Pulmonary artery endothelial cell (primary cell): ENCODE results near the gene ATXN7L1. TPM values are rescaled to one million over a fixed set of nuclear protein-coding genes. Genes with fewer than 3 reads are reported as not detected.

Experiments used
- DNase-seq: peaks from one replicate; pipeline ENCODE4 v3.0.0-alpha.2; 2011; ENCODE audit warnings: low read depth, low spot score
- total RNA-seq: library from RNA; depleted of rRNA; stranded (reverse); fragments of >200 nt; gene quantifications from 2 replicates; pipeline ENCODE4 v1.2.3, GENCODE V29; 2014

ATXN7L1 gene, protein sequence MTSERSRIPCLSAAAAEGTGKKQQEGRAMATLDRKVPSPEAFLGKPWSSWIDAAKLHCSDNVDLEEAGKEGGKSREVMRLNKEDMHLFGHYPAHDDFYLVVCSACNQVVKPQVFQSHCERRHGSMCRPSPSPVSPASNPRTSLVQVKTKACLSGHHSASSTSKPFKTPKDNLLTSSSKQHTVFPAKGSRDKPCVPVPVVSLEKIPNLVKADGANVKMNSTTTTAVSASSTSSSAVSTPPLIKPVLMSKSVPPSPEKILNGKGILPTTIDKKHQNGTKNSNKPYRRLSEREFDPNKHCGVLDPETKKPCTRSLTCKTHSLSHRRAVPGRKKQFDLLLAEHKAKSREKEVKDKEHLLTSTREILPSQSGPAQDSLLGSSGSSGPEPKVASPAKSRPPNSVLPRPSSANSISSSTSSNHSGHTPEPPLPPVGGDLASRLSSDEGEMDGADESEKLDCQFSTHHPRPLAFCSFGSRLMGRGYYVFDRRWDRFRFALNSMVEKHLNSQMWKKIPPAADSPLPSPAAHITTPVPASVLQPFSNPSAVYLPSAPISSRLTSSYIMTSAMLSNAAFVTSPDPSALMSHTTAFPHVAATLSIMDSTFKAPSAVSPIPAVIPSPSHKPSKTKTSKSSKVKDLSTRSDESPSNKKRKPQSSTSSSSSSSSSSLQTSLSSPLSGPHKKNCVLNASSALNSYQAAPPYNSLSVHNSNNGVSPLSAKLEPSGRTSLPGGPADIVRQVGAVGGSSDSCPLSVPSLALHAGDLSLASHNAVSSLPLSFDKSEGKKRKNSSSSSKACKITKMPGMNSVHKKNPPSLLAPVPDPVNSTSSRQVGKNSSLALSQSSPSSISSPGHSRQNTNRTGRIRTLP
- total RNA-seq: 2.8 and 5.2 TPM in 2 replicates

- DNase-seq: peak; percentile 93
Measured at GRCh38 chr7:105876091-105876963, at the start of gene ATXN7L1. Gene ATXN7L1, minus strand, starts transcription at chr7:105876599. Its CDS starts 41 bp downstream, at chr7:105876558.

- no peak for DNase-seq
Measured at GRCh38 chr7:105926131-105926530, 49.7 kb upstream of the ATXN7L1 start.

GRCh38 chr7:105924945-105925344 lies 48.5 kb upstream of the ATXN7L1 start:
- no peak for DNase-seq

DNA sequence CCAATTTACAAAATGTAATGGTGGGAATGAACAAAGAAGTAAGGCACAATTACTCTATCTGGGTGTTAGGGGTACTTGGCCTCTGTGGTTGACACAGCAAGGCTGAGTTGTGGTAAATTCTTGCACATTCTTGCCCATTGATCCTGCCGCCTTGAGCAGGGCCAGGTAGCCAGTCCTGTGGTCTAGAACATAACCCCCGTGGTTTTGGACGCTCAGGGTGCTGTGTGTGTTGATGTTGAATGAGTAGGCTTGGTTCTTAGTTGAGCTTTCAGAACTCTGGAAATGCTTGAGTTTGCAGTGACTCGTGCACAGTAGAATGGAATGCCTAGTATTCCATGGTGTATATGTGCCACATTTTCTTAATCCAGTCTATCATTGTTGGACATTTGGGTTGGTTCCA lies 44.4 kb upstream of the ATXN7L1 start:
- no peak for DNase-seq

DNA sequence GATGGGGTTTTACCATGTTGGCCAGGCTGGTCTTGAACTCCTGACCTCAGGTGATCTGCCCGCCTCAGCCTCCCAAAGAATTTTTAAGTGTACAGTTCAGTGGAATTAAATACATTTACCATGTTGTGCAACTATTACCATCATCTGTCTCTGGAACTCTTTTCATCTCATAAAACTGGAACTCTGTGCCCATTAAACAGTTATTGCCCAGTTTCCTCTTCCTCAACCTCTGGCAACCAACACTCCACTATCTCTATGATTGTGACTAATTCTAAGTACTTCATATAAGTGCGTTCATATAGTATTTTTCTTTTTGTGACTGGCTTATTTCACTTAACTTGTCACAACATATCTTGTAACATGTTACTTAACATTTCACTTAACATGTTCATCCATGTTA lies 41.3 kb upstream of the ATXN7L1 start:
- DNase-seq: no peak

GRCh38 chr7:105916603-105917002 lies 40.2 kb upstream of the ATXN7L1 start:
- DNase-seq: no peak

GRCh38 chr7:105913947-105914346 lies 37.5 kb upstream of the ATXN7L1 start:
- DNase-seq: no peak

GRCh38 chr7:105911961-105912575 lies 35.7 kb upstream of the ATXN7L1 start:
- no peak for DNase-seq

GRCh38 chr7:105910172-105910571 lies 33.8 kb upstream of the ATXN7L1 start:
- DNase-seq: no peak

DNA sequence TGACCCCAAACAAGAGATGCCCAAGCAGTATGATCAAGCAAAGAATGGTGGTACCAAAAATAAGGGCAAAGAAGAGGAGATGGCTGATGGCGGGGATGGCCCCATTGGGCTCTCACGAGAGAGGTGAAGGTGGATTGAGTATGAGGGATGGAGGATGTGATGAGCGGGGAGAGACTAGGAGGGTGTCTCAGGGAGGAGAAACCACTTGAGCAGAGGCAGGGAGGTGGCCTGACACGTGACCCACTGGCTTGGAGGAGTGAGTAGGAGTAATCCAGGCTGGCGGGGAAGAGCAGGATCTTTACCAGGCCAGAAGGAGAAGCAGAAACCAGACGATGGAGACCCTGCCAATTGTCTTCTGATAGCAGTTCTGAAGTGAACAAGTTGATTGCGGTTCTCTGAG lies 33.3 kb upstream of the ATXN7L1 start:
- DNase-seq: no peak

DNA sequence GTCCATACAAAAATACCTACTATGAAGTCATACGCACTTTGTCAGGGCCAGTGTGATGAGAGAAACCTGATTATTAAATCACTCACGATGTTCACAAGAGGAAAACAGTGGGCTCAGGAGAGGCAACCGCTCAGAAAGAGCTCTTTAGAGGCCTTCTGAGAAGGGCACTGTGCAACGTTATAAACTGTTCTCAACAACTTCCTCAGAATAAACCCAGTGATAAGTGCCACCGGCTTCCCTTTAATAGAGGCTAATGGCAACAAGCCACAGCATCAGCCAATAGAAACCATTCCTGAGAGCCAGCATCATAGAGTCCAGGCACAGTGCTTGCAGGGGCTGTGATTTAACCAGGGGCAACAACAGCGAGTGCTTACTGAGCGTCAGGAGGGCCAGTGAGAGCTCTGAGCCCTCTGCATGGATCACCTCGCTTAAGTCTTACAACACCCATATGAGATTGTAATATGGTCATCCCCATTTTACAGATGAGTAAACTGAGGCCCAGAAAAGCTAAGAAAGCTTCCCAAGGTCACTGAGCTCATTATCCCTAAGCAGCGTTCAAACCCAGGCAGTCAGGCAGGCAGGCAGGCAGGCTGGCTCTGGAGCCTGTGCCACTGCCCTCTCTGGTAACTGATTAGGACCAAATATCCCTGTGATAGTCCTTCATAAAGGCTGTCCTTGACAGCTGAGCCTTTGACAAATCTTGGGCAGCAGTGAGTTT lies 30.9 kb upstream of the ATXN7L1 start:
- DNase-seq: no peak

GRCh38 chr7:105906695-105907094 lies 30.3 kb upstream of the ATXN7L1 start:
- DNase-seq: no peak

DNA sequence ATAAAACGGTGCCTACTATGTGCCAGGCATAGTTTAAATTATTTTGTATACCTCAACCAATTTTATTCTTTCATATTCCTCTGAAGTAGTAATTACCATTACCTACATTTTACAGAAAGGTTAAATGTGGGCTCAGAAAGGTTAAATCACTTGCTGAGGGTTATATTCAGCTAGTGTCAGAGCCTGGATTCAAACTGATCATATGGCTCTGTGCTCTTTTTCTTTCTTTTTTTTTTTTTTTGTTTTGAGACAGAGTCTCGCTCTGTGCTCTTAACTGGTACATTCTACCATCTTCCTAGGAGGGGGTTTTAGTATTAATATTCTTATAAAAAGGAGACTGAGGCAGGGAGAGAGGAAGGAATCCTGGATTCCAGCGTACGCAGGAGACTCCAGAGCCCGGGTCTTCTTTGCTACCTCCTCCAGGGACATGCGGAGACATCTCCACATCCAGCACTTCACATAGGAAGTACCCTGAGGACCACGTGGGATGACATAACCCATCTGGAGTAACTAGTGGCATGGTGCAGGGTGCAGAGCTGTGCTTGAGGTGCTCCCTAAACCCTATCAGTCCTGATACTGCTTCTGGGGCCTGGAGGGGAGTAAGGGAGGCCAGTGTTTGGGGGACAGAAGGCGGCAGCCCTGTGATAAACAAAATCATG lies 29.6 kb upstream of the ATXN7L1 start:
- DNase-seq: no peak

DNA sequence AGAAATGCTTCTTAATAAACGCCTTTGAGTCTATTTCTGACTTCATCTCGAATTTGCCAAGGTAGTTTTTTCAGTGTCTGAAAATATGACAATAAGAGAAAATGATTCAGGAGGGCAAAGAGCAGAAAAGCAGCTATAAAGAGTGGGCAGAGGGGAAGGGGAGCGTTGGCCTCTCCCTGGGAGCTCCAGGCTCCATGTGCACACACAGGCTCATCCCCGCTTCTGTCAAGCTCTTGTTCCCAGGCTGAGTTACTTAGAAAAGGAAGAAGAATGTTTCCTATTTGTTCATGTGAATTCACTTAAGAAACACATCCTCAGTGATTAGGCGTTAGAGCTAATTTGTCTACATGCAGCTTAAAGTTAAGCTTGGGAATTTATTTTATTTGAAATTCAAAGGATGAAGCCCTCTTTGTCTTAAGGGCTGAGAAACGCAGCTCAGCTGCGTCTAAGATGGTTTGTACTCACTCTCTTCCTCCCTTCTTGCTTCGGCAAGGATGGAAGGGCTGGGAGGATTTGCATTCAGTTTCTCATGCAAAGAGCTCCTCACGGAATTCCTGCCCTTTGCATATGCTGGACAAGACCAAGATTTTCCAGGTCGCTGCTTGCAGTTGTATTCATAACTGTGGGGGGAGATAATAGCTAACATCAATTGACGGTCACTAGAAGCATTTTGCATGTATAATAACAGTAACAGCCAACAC lies 29.0 kb upstream of the ATXN7L1 start:
- DNase-seq: no peak

DNA sequence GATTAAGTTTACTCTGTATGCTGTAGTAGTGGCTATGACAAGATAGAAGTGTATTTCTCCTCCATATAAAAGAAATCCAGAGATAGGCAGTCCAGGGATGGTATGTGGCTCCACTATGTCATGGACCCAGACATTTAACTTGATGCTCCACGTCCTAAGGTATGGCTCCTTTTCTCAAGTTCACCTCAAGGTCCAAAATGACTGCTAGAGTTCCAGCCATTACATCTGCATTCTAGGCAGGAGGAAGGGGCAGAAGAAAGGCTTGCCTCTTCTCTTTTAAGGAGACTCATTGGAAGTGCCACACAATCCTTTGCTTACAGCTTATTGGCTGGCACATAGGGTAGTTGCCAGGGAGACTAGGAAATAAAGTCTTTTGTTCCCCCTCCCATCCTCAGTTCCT lies 27.7 kb upstream of the ATXN7L1 start:
- DNase-seq: no peak

DNA sequence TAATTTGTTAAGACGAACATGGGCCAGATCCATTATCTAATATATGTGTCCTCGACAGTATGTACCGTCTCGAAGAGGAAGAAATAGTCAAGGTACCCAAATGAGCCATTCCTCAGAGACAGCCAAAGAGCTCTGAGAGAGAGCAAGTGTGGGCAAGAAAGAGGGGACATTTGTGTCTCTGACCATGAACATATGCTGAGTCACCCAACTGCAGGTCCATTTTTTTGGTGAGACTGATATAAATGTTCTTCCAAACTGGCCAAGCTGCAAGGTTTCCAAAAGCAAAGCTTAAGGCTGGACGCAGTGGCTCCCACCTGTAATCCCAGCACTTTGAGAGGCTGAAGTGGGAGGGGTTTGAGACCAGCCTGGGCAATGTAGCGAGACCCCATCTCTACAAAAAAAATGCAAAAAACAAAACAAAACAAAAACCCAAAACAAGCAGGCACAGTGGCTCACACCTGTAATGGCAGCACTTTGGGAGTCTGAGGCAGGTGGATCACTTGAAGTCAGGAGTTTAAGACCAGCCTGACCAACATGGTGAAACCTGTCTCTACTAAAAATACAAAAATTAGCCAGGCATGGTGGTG lies 26.0 kb upstream of the ATXN7L1 start:
- DNase-seq: no peak

DNA sequence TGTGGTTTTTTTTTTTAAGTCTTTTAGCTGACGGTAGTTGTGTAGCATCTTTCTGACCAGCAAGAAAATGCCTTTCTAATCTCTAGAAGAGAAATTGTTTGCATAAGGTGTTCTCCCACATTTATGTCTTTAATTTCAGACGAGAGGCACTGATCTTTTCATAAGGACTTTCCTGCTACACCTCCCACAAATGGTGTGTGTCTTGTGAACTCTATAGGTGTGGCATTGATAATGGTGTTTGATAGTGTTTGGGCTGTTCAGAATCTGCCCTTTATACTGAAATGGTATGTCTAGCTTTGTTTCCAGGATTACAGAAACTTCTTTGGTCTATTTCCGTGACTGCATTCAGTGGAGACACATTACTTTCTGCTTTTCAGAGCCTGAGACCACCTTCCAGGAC lies 21.6 kb upstream of the ATXN7L1 start:
- no peak for DNase-seq

GRCh38 chr7:105896407-105896911 lies 20.1 kb upstream of the ATXN7L1 start:
- no peak for DNase-seq

DNA sequence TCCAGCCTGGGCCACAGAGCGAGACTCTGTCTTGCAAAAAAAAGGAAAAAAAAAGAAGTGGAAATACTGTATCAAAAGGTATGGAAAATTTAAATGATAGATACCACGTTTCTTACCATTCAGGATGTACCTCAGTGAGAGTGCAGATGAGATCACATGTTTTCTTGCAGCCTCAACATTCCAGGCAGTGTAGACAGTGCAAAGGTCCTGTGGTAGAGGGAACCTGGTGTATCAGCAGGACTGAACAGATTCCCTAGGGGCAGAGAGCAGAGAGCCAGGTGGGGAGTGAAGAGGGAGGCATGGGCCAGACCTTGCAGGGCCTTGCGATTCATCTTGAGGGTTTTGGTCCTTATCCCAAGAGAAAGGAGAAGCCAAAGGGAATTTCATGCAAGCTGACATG lies 17.7 kb upstream of the ATXN7L1 start:
- DNase-seq: no peak
